GM12873 (cell line): ENCODE measurements around the gene COQ3.

Experiments
- TF ChIP-seq, protein P1 (sequence below): IDR thresholded peaks from 2 replicates; pipeline ENCODE4 v1.5.1; 2012; ENCODE audit warnings: low read depth, mild to moderate bottlenecking, moderate library complexity, low read length, control low read depth; ENCODE audit not compliant: insufficient read depth; ENCODE audit errors: missing control alignments

COQ3 gene, protein sequence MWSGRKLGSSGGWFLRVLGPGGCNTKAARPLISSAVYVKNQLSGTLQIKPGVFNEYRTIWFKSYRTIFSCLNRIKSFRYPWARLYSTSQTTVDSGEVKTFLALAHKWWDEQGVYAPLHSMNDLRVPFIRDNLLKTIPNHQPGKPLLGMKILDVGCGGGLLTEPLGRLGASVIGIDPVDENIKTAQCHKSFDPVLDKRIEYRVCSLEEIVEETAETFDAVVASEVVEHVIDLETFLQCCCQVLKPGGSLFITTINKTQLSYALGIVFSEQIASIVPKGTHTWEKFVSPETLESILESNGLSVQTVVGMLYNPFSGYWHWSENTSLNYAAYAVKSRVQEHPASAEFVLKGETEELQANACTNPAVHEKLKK

DNA sequence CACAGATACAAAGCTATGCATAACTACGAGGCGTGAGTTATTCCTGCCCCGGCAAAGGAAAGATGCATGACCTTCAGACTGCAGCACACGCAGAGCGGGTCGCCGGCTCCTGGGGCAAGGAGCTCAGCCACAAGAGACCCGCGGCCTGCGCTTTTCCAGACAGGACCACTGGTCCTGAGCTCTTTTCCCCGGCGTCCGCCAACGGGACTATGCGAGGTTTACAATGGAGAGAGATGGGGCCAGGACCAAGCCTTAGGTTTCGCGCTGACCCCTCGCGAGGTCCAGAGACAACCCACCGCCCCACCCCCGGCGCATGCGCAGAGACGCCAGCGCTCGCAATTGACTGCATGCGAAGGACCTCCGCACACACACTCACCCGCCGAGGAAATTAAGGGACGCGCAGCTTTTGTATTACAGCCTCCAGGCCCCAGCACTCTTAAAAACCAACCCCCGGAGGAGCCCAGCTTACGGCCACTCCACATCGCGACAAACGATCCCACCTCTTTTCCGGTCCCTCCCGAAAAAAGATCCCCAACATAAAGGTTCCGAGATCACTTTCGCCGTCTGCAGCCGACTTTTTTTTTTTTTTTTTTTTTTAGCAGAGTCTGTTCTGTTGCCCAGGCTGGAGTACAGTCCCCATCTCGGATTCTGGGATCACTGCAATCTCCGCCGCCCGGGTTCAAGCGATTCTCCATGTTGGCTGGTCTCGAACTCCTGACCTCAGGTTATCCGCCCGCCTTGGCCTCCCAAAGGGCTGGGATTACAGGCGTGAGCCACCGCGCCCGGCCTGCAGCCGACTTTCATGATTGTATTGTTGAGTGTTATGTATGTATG, at the start of gene COQ3:
COQ3 (minus strand) TSS at position 498 of the 834 bp plus-strand sequence; CDS start at position 482, 16 bp downstream.
- TF ChIP-seq, protein P1, sequence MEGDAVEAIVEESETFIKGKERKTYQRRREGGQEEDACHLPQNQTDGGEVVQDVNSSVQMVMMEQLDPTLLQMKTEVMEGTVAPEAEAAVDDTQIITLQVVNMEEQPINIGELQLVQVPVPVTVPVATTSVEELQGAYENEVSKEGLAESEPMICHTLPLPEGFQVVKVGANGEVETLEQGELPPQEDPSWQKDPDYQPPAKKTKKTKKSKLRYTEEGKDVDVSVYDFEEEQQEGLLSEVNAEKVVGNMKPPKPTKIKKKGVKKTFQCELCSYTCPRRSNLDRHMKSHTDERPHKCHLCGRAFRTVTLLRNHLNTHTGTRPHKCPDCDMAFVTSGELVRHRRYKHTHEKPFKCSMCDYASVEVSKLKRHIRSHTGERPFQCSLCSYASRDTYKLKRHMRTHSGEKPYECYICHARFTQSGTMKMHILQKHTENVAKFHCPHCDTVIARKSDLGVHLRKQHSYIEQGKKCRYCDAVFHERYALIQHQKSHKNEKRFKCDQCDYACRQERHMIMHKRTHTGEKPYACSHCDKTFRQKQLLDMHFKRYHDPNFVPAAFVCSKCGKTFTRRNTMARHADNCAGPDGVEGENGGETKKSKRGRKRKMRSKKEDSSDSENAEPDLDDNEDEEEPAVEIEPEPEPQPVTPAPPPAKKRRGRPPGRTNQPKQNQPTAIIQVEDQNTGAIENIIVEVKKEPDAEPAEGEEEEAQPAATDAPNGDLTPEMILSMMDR = no peak

DNA sequence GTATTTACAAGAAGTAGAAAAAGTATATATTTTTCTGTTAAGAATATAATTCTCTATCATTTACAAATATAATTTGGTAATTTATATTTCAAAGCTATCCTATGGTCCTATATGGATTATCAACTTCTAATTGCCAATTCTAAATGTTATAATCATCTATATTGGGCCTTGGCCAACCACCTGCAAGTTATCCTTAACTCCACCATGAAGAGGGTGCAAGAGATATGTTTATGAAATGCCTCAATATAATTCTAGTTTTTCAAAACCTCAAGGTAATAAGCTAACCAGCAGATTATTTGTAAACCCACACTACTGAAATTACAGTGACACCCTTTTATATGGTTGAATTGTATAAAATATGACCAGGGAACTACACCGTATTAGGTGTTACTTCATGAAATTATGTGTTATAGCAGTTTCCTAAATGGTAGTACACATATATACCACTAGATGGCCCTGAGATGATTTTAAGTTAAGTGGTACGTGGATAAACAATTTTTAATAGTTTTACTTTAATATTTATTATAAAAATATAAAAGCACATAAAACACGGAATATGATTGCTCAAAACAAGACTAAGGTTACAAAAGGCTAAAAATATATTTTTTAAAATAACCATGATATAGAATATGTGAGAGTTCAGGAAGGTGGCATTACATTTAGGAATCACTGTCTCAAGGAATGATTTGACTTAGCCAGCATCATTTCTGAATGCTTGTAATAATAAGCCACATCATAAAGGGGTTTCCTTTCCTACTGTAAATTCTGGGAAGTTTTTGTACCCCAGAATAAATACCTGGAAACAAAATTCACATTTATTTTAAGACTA, 40.9 kb upstream of the COQ3 start:
- TF ChIP-seq, protein P1 = peak; percentile 33

DNA sequence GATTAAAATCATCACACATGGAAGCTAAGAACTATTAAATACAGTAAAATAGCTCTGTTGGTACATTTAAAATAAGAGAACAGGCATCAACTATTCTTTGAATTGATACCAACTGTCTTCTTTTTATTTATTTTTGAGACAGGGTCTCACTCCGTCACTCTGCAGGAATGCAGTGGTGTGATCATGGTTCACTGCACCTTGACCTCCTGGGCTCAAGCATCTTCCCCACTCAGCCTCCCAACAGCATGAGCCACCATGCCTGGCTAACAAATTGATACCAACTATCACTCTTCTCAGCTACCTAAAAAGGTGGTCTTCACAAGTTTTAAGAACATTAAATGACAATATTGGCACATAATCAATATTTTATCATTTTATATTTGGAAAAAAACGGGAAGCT, 38.9 kb upstream of the COQ3 start:
- TF ChIP-seq, protein P1 = no peak

DNA sequence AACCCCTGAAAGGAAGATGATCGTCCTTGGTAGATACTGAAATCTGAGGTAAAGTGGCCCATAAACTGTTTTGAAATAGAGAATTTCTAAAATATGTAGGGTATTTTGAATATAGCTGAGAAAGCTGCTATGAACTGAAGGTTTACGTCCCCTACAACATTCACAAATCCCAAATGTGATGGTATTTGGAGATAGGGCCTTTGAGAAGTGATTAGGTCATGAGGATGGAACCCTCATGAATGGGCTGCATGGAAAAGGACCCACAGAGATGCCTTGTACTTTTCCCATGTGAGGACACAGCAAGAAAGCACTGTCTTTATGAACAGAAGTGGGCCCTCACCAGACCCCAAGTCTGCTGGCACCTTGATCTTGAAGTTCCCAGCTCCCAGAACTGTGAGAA, 37.9 kb upstream of the COQ3 start:
- TF ChIP-seq, protein P1 = no peak

DNA sequence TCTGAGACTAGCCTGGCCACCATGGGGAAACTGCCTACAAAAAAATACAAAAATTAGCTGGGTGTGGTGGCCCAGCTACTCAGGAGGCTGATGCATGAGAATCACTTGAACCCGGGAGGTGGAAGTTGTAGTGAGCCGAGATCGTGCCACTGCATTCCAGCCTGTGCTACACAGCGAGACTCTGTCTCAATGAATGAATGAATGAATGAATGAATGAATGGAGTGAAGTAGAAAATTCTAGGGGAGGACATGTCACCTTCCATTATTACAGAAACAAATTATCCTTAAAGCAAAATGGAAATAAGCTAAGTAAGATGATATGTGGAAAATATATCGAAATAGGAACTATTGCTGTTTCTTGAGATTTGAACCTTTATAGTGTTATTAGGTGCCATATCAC, 34.0 kb upstream of the COQ3 start:
- TF ChIP-seq, protein P1 = no peak

DNA sequence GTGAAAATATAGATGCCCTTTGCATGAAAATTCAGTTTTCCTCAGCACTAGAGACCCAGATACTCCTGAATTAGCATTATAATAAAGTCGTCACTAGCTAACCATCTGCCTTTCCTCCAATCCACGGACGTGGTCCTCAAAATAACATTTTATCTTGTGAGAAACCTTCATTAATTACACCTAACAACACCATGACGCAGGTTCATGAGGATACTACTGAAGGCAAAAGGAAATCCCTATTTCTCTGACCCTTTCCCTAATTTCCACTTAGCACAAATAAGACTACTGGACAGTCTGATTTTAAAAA, 32.4 kb upstream of the COQ3 start:
- TF ChIP-seq, protein P1 = no peak
